Gastroesophageal sphincter (tissue), 4 donors: Measurements from ENCODE around the gene ATP5PF. TPM values are rescaled to one million over a fixed set of nuclear protein-coding genes. Genes with fewer than 3 reads are reported as not detected.

Source experiments
- ATAC-seq: fragments of 150-250 bp; one replicate; pipeline ENCODE4 v1.9.1; 2016; ENCODE audit warnings: mild to moderate bottlenecking, moderate library complexity
- H3K27ac ChIP-seq, 4 donors: fragments of 200-600 bp; sonication (generic) in 3 of 4; 1 replicate in 3 of 4; 2 replicates in 1 of 4; pipeline ENCODE4 v1.5.1; 2016 to 2019
- H3K27me3 ChIP-seq: fragments of 200-600 bp; sonication (generic); one replicate; pipeline ENCODE4 v1.5.1; 2019
- H3K36me3 ChIP-seq, 2 donors: fragments of 200-600 bp; sonication (generic); one replicate each; pipeline ENCODE4 v1.5.1; 2019; ENCODE audit warnings: control low read depth in 1 of 2
- H3K4me1 ChIP-seq, 3 donors: fragments of 200-600 bp; sonication (generic); 1 replicate in 2 of 3; 2 replicates in 1 of 3; pipeline ENCODE4 v1.5.1; 2016 to 2019; ENCODE audit warnings: control low read depth in 2 of 3
- H3K4me3 ChIP-seq, 2 donors: fragments of 200-600 bp; sonication (generic); one replicate each; pipeline ENCODE4 v1.5.1; 2019; ENCODE audit warnings: mild to moderate bottlenecking in 1 of 2, moderate library complexity in 1 of 2
- H3K9me3 ChIP-seq, 3 donors: fragments of 200-600 bp; sonication (generic); one replicate each; pipeline ENCODE4 v1.5.1; 2017 to 2019; ENCODE audit warnings: control low read depth in 2 of 3
- CTCF ChIP-seq, 4 experiments: fragments of 200-600 bp in 2 of 4; fragments of 450-650 bp in 2 of 4; sonication (generic) in 1 of 4; IDR thresholded peaks; one replicate each; pipeline ENCODE4 v1.5.1; 2017 to 2019; ENCODE audit warnings: antibody characterized with exemption in 4 of 4, mild to moderate bottlenecking in 2 of 4, moderate library complexity in 2 of 4
- EP300 ChIP-seq: sonication (generic); formaldehyde crosslinking; IDR thresholded peaks from one replicate; pipeline ENCODE4 v1.6.1; 2017; ENCODE audit warnings: antibody characterized with exemption, mild to moderate bottlenecking
- POLR2A ChIP-seq, 2 donors: fragments of 450-650 bp; IDR thresholded peaks; one replicate each; pipeline ENCODE4 v1.6.1; 2017; ENCODE audit warnings: antibody characterized with exemption in 2 of 2, mild to moderate bottlenecking in 2 of 2, moderate library complexity in 1 of 2
- POLR2AphosphoS5 ChIP-seq: sonication (generic); formaldehyde crosslinking; IDR thresholded peaks from one replicate; pipeline ENCODE4 v1.6.1; 2017; ENCODE audit warnings: antibody characterized with exemption
- WGBS, 2 donors: methylation state at CpG; one replicate each; pipeline ENCODE4 v1.1.5; 2018; ENCODE audit warnings: low coverage in 1 of 2; 5-methylcytosine and 5-hydroxymethylcytosine counted together
- total RNA-seq, 4 donors: library from RNA; depleted of rRNA; stranded (reverse); fragments of >200 nt; gene quantifications; one replicate each; pipeline ENCODE4 v1.1.0, GENCODE V29; 2016

ATP5PF gene
- total RNA-seq, 4 donors from 2014 or later, result 108 to 158 (median 130) TPM

DNA sequence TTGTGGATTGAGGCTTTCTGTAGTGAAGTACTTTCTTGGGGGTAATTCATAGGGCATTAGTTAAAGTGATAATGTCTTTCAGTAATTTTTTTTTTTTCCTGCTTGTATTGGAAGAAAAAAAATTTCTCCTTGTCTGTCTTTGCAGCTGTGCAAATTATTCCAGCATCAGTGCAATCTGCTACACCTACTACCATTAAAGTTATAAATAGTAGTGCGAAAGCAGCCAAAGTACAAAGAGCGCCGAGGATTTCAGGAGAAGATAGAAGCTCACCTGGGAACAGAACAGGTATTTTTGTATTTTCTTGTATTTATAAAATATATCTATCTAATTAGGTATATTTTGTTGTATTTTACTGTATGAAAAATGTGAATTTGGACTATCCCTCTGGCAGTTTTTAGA lies 29.4 kb upstream of the ATP5PF start:
- Histone ChIP-seq H3K36me3 (peaks cover 2 to 86% of the 10 kb centered on the region in 2 donors), H3K27ac (no peak overlapping the region), H3K4me3 (no peak overlapping the region), H3K27me3 (no peaks in the 10 kb centered on the region), H3K9me3 (no peaks in the 10 kb centered on the region), H3K4me1 (no peaks in the 10 kb centered on the region)
- WGBS, 2 donors, result 92 to 95% methylated on average over 3 of the region's 3 CpGs
- TF ChIP-seq POLR2A (IDR thresholded peaks at IDR 0.05), result no peak
- no peak for TF ChIP-seq EP300
- ATAC-seq, result no peak

DNA sequence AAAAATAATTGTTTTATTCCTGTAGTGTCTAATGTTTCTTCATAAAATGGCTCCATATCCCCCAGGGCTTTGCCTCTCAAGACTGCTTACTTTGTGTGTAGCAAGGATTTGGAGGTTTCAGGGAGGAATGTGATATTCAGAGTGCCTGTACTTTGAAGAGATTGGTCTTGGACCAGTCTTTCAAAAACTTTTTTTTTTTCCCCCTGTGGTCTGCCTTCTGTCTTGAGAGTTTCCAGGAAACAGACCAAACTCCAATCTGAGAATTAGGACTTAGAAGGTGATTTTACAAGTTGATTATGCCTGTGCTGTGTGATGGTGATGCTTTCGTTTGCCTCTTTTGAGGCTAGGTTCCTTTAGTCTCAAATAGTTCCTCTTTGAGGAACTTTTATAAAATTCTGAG lies 26.0 kb upstream of the ATP5PF start:
- TF ChIP-seq POLR2AphosphoS5 (no peak), EP300 (no peak), POLR2A (IDR thresholded peaks at IDR 0.05) (no peak), CTCF (IDR thresholded peaks at IDR 0.05) (no peak)
- Histone ChIP-seq H3K4me1 (no peaks in the 10 kb centered on the region), H3K9me3 (no peaks in the 10 kb centered on the region), H3K4me3 (no peak overlapping the region), H3K36me3 (peaks cover 2 to 81% of the 10 kb centered on the region in 2 donors), H3K27ac (no peak overlapping the region), H3K27me3 (no peaks in the 10 kb centered on the region)
- WGBS, 2 donors, result 69 to 100% methylated on average over 1 of the region's 1 CpG
- no peak for ATAC-seq

GRCh38 chr21:25760061-25760460 lies 25.4 kb upstream of the ATP5PF start:
- peaks cover 2 to 81% of the 10 kb centered on the region in 2 donors for H3K36me3 ChIP-seq

DNA sequence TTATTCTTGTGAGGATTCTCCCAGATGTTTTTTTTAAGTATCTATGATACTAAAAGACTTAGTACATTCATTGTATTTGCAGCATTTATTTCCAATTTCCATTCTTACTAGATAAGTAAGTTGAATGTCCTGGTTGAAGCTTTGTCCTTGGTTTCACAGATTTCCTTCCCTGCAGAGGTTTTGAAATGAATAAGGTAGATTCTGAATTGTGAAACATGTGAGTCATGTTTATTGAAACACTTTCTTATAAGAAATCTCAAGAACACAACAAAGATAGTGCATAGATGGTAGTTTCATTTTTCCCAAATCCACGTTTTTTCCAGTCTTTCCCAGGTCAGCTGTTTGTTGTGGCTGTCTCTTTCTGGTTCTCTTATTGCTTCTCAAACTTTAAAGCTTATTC lies 24.9 kb upstream of the ATP5PF start:
- 82 to 100% methylated on average over 1 of the region's 1 CpG for WGBS, 2 donors
- Histone ChIP-seq H3K27ac (no peak overlapping the region), H3K4me1 (no peaks in the 10 kb centered on the region), H3K4me3 (no peak overlapping the region), H3K9me3 (no peaks in the 10 kb centered on the region), H3K27me3 (no peaks in the 10 kb centered on the region), H3K36me3 (peaks cover 2 to 81% of the 10 kb centered on the region in 2 donors)
- TF ChIP-seq EP300 (no peak), CTCF (IDR thresholded peaks at IDR 0.05) (no peak), POLR2AphosphoS5 (no peak)
- ATAC-seq, result no peak

More at GRCh38 chr21:25760061-25760460, 25.4 kb upstream of the ATP5PF start:
- H3K4me1 ChIP-seq, result no peaks in the 10 kb centered on the region
- H3K27ac ChIP-seq, result no peak overlapping the region
- no peaks in the 10 kb centered on the region for H3K27me3 ChIP-seq
- TF ChIP-seq CTCF (IDR thresholded peaks at IDR 0.05) (no peak), POLR2AphosphoS5 (no peak), EP300 (no peak), POLR2A (IDR thresholded peaks at IDR 0.05) (no peak)
- WGBS, 2 donors, result 89 to 100% methylated on average over 2 to 3 of the region's 3 CpGs
- no peak overlapping the region for H3K4me3 ChIP-seq
- no peak for ATAC-seq
- H3K9me3 ChIP-seq, result no peaks in the 10 kb centered on the region

DNA sequence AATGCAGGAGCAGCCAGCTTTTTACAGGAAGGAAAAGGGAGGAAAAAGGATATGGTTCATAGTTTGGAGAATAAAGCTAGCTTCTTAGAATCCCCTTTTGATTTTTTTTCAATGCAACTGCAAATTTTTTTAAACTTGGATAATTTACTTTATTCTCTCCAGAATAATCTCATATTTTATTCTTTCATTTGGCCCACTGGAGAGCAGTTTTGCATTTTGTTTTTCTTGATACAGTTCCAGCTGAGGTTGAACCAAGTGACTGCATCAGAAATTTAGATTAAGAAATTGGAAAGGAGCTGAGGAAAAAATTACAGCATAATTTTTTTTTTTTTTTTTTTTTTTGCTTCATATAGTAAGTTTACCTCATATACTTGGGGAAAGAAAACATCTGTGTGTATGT lies 22.8 kb upstream of the ATP5PF start:
- no peaks in the 10 kb centered on the region for H3K9me3 ChIP-seq
- ATAC-seq, result no peak
- TF ChIP-seq CTCF (IDR thresholded peaks at IDR 0.05) (no peak), POLR2AphosphoS5 (no peak), EP300 (no peak), POLR2A (IDR thresholded peaks at IDR 0.05) (no peak)
- H3K4me3 ChIP-seq, result no peak overlapping the region
- H3K27me3 ChIP-seq, result no peaks in the 10 kb centered on the region
- H3K27ac ChIP-seq, result no peak overlapping the region
- no peaks in the 10 kb centered on the region for H3K4me1 ChIP-seq
- peaks cover 0 to 75% of the 10 kb centered on the region in 2 donors for H3K36me3 ChIP-seq
